ENCODE results near the gene HDC.

DNA sequence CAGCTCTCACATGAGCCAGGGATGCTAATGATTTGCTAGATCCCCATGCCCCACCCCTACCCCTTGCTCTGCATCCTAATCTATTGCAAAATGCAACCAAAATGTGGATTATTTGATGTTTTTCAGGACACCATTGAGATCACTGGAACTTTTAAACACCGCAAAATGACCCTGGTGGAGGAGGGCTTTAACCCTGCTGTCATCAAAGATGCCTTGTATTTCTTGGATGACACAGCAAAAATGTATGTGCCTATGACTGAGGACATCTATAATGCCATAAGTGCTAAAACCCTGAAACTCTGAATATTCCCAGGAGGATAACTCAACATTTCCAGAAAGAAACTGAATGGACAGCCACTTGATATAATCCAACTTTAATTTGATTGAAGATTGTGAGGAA is 29.7 kb downstream of the HDC start:
- TF ChIP-seq, protein P1, sequence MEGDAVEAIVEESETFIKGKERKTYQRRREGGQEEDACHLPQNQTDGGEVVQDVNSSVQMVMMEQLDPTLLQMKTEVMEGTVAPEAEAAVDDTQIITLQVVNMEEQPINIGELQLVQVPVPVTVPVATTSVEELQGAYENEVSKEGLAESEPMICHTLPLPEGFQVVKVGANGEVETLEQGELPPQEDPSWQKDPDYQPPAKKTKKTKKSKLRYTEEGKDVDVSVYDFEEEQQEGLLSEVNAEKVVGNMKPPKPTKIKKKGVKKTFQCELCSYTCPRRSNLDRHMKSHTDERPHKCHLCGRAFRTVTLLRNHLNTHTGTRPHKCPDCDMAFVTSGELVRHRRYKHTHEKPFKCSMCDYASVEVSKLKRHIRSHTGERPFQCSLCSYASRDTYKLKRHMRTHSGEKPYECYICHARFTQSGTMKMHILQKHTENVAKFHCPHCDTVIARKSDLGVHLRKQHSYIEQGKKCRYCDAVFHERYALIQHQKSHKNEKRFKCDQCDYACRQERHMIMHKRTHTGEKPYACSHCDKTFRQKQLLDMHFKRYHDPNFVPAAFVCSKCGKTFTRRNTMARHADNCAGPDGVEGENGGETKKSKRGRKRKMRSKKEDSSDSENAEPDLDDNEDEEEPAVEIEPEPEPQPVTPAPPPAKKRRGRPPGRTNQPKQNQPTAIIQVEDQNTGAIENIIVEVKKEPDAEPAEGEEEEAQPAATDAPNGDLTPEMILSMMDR (IDR thresholded peaks at IDR 0.05 in 8 of 11, conservative IDR thresholded peaks at IDR 0.05 in 3 of 11): no peak
- TF ChIP-seq POLR2A (IDR thresholded peaks at IDR 0.05) (no peak), POLR2AphosphoS5 (IDR thresholded peaks at IDR 0.05) (no peak)
